ENCODE data around the gene NUP85.
"Not testable (repeated sequence)": the region's sequence is repeated elsewhere in the genome, so short reads cannot be mapped to it uniquely, and the experiment has no call there.

NUP85 gene

DNA sequence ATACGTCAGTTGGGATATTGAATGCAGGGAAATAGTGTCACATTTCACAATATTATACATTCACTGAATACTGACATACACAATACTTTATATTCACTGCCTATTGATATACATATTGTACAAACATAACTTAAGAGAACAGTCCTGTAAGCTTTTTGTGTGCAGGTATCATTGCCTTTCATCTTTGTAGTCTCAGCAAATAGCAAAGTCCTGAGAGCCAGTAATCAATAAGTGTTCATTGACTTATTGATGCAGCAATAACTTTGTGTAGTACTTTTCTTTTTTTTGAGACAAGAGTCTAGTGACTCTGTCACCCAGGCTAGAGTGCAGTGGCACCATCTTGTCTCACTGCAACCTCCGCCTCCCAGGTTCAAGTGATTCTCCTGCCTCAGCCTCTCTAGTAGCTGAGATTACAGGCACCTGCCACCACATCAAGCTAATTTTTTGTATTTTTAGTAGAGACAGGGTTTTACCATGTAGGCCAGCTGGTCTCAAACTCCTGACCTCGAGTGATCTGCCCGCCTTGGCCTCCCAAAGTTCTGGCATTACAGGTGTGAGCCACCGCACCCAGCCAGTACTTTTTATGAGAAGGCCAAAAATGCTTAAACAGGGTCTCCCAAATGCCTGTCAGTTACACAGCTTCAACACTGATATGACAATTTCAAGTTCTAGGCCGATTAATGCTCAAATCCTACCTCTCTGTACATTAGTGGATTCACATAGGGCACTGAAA lies 5.4 kb upstream of the NUP85 start:
- no peak for DNase-seq (ENCODE audit: low read depth)

- DNase-seq (ENCODE audit: low read depth), result no peak
Measured at GRCh38 chr17:75205793-75206163, 299 bp downstream of the NUP85 start.

- DNase-seq (ENCODE audit: low read depth), result not testable (repeated sequence)
Measured at GRCh38 chr17:75207050-75207407, 1.6 kb downstream of the NUP85 start.

DNA sequence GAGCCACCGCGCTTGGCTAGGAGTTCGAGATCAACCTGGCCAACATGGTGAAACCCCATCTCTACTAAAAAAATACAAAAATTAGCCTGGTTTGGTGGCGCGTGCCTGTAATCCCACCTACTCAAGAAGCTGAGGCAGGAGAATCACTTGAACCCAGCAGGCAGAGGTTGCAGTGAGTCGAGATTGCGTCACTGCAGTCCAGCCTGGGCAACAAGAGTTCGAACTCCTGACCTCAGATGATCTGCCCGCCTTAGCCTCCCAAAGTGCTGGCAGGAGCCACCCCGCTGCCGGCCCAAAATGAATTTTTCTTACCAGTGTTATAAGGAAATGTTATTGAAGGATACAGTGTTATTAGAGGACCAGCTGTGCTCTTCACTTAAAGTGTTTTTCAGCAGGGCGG lies 2.3 kb downstream of the NUP85 start:
- DNase-seq (ENCODE audit: low read depth), result no peak

DNA sequence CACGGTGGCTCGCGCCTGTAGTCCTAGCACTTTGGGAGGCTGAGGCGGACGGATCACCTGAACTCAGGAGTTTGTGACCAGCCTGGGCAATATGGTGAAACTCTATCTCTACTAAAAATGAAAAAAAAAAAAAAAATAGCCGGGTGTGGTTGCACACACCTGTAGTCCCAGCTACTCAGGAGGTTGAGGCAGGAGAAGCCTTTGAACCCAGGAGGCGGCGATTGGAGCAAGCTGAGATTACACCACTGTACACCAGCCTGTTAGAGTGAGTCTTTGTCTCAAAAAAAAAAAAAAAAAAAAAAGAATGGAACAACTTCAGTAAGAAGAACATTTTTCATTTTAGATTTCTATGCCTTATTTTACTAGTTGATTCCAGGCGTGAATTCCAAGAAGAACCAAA lies 2.7 kb downstream of the NUP85 start:
- DNase-seq (ENCODE audit: low read depth), result no peak

DNA sequence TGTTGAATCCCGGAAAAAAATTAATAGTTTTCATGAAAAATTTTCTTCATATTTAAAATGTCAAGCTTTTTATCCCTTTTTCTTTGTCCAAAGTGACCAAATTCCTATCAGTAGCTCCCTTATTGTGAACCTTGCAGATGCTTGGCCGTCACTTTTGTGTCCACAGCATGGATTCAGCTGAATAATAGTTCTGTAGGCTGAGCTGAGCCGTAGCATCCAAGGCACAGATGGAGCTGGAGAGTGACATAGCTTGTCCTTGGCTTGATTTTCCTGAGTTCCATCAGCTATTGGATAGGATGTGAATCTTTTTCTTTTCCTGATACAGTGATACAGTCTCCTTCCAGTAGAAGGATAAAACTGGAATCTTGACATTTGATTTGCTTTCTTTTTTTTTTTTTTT lies 3.6 kb downstream of the NUP85 start:
- no peak for DNase-seq (ENCODE audit: low read depth)

DNA sequence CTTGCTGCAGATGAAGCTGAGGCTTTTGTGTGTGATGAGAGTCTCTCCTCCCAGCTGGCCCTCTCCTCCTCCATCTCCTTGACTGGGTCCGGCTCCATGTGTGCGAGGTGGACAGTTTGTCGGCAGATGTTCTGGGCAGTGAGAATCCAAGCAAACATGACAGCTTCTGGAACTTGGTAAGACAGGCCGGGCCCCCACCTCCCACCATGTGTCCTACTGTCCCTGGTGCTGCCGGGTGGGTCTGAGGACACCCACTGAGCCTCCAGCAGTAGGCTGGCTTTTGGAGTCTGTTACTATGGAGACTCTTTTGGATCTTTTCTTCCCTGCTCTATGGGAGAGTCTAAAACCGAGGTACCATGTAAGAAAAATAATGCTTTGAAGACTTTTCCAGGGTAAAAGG lies 12.7 kb downstream of the NUP85 start:
- no peak for DNase-seq (ENCODE audit: low read depth)

DNA sequence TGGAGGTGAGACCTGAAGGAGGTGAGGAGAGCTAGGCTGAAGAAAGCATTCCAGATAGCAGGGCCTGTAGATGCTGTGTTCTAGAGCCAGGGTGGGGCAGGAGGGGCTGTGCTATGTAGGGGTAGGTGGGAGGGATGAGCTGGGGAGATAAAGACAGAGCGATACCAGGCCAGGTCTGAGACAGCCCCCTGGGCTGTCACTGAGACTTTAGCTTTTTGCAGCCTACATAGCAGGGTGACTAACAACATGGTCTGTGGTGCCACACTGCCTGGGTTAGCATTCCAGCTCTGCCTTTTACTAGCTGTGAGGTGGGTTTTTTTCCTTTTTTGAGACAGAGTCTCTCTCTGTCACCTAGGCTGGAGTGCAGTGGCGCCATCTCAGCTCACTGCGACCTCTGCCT lies 14.3 kb downstream of the NUP85 start:
- DNase-seq (ENCODE audit: low read depth), result no peak

GRCh38 chr17:75225016-75225415 lies 19.5 kb downstream of the NUP85 start:
- DNase-seq (ENCODE audit: low read depth), result no peak

DNA sequence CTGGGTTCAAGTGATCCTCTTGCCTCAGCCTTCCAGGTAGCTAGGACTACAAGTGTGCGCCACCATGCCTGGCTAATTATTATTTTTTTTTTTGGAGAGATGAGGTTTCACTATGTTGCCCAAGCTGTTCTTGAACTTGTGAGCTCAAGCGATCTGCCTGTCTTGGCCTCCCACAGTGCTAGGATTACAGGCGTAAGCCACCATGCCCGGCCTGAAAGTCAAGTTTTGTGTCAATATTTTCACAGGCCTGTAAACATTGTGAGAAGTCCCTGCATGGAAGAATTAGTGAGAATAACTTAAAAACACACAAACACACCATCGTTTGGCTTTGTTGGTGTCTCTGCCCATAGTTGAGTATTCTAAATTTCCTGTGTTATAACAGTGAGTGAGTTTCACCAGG lies 22.2 kb downstream of the NUP85 start:
- no peak for DNase-seq (ENCODE audit: low read depth)

DNA sequence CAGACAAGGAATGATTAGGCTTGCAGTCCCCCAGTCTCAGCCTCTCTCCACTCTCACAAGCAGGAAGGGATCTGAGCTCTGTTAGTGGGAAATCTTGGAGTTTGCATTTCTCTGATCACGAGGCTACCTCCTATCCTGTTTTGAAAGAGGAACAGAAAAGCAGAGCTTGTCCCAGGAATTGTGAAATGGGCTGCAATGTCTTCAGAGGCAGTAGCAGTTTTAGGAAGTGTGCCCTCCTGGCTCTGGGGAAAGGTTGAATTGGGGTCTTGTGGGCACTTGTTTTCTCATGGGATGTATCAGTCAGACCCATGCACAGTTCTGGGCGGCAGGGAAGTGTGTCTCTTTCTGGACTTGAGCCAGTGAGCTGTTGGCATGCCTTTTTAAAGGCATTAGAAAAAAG lies 22.8 kb downstream of the NUP85 start:
- no peak for DNase-seq (ENCODE audit: low read depth)

GRCh38 chr17:75228847-75229246 lies 23.4 kb downstream of the NUP85 start:
- no peak for DNase-seq (ENCODE audit: low read depth)

- no peak for DNase-seq (ENCODE audit: low read depth)
Measured at GRCh38 chr17:75231071-75231470, 25.6 kb downstream of the NUP85 start.

DNA sequence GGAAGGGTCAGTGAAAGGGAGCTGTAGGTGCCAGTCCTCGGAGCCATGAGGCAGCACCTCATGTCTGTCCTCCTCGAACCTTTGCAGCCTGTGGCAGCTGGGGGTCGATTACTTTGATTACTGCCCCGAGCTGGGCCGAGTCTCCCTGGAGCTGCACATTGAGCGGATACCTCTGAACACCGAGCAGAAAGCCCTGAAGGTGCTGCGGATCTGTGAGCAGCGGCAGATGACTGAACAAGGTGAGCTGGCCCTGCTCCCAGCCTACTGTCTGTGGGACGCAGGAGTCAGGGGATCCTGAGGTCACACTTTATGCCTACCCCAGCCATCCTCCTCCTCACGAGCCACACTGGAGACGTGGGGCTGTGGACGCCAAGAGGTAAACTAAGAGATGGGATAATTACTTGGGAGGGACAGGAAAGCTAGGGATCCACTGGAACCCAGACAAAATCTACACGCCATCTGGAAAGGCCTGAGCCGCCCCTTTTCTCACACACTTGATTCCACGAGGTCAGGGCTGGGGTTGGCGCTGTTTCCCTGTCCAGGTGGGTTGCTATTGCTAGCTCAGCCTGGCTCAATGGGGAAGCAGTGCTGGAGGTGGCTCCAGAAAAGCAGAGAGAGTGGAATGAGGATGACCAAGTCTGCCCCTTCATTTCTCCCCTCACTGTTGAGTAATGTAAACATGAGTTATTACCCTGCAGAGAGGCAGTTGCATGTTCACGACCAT lies 26.4 kb downstream of the NUP85 start:
- no peak for DNase-seq (ENCODE audit: low read depth)

DNA sequence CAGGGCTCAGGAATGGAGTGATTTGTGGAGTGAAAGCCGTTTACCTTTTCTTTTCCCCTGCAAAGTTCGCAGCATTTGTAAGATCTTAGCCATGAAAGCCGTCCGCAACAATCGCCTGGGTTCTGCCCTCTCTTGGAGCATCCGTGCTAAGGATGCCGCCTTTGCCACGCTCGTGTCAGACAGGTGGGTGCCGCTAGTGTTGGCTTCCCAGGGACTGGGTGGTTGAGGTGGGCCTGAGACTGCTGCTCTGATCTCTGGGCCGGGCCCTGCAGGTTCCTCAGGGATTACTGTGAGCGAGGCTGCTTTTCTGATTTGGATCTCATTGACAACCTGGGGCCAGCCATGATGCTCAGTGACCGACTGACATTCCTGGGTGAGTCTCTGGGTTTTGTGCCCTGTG lies 27.3 kb downstream of the NUP85 start:
- no peak for DNase-seq (ENCODE audit: low read depth)

- no peak for DNase-seq (ENCODE audit: low read depth)
Measured at GRCh38 chr17:75237100-75238014, 31.9 kb downstream of the NUP85 start.

DNA sequence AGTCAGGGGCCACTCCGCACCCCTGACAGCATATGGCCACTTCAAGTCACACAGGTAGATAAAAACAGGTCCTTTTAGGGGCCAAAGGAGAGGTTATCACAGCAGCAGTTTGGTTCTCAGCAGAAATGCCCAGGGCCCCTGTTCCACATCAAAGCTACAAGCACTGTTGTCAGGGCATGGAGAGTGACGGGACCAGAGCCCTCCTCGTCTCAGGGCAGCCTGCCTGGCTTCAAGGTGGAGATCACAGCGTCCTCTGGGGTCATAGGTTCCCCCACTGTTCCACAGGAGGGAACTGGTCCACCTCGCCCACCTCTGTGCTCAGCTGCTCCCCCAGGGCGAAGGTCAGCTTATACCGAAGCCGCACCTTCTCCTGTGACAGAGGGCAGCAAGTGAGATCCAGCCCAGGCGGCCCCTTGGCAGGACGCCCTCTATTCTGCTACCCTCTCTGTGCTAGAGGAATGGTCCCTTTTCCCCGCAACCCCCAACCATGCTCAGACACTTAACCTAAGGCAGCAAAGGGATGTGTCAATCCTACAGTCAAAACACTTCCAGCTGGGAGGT lies 32.6 kb downstream of the NUP85 start:
- no peak for DNase-seq (ENCODE audit: low read depth)

GRCh38 chr17:75238684-75239191 lies 33.3 kb downstream of the NUP85 start:
- no peak for DNase-seq (ENCODE audit: low read depth)

- no peak for DNase-seq (ENCODE audit: low read depth)
Measured at GRCh38 chr17:75239214-75239613, 33.7 kb downstream of the NUP85 start.

GRCh38 chr17:75239778-75240393 lies 34.4 kb downstream of the NUP85 start:
- no peak for DNase-seq (ENCODE audit: low read depth)

GRCh38 chr17:75240394-75241142 lies 35.1 kb downstream of the NUP85 start:
- no peak for DNase-seq (ENCODE audit: low read depth)
